WTC11 (cell line): ENCODE measurements around the gene SPATC1L. TPM values are rescaled to one million over a fixed set of nuclear protein-coding genes. Genes with fewer than 3 reads are reported as not detected.

ENCODE experiments used
- ATAC-seq: fragments of 200-7000 bp; cut with Tn5 transposase; 2 replicates; pipeline ENCODE4 v1.10.0; 2021; ENCODE audit warnings: mild to moderate bottlenecking, moderate library complexity
- CTCF ChIA-PET: fragments of 300-600 bp; sonication (Branson Sonifier 250); formaldehyde crosslinking; loops from one replicate; lab custom pipeline; 2021; ENCODE audit warnings: antibody characterized with exemption; lab: Charles Lee
- POLR2A ChIA-PET: fragments of 350-600 bp; sonication (Branson Sonifier 250); formaldehyde crosslinking; loops from one replicate; lab custom pipeline; 2021; ENCODE audit warnings: antibody characterized with exemption; lab: Charles Lee
- DNase-seq: peaks from one replicate; pipeline ENCODE4 v3.0.0; 2021; ENCODE audit warnings: low spot score
- H3K27ac Mint-ChIP-seq: 2 replicates; pipeline ENCODE4 v1.8.0; 2021; ENCODE audit warnings: mixed read lengths
- H3K27me3 Mint-ChIP-seq: 2 replicates; pipeline ENCODE4 v1.8.0; 2021; ENCODE audit warnings: low read depth, mild to moderate bottlenecking, moderate library complexity, mixed read lengths
- H3K36me3 Mint-ChIP-seq: 2 replicates; pipeline ENCODE4 v1.8.0; 2021; ENCODE audit warnings: mixed read lengths
- H3K4me1 Mint-ChIP-seq: 2 replicates; pipeline ENCODE4 v1.8.0; 2022; ENCODE audit warnings: mixed read lengths
- H3K4me3 Mint-ChIP-seq: 2 replicates; pipeline ENCODE4 v1.8.0; 2021; ENCODE audit warnings: mild to moderate bottlenecking, moderate library complexity, mixed read lengths
- H3K9me3 Mint-ChIP-seq: 2 replicates; pipeline ENCODE4 v1.8.0; 2021; ENCODE audit warnings: mixed read lengths
- AR ChIP-seq: fragments of 250-450 bp; sonication (Bioruptor Pico); IDR thresholded peaks from 2 replicates; pipeline ENCODE4 v1.9.0; 2021; ENCODE audit warnings: mild to moderate bottlenecking
- ATF1 ChIP-seq: sonication (generic); formaldehyde crosslinking; IDR thresholded peaks from 2 replicates; pipeline ENCODE4 v1.8.1; 2023; ENCODE audit warnings: mild to moderate bottlenecking, moderate library complexity, missing genetic modification reagents
- ATF2 ChIP-seq: sonication (generic); formaldehyde crosslinking; IDR thresholded peaks from 2 replicates; pipeline ENCODE4 v1.8.1; 2022; ENCODE audit warnings: low read depth, missing genetic modification reagents, borderline replicate concordance
- ELF4 ChIP-seq: sonication (generic); formaldehyde crosslinking; IDR thresholded peaks from 2 replicates; pipeline ENCODE4 v1.8.1; 2022; ENCODE audit warnings: low read depth, mild to moderate bottlenecking, moderate library complexity, missing genetic modification reagents
- HMGXB4 ChIP-seq: sonication (generic); formaldehyde crosslinking; IDR thresholded peaks from 2 replicates; pipeline ENCODE4 v1.8.1; 2023; ENCODE audit warnings: mild to moderate bottlenecking, moderate library complexity, missing genetic modification reagents
- KAT7 ChIP-seq: sonication (generic); formaldehyde crosslinking; IDR thresholded peaks from 2 replicates; pipeline ENCODE4 v1.8.1; 2023; ENCODE audit warnings: missing genetic modification reagents, mild to moderate bottlenecking, borderline replicate concordance
- NFYB ChIP-seq: sonication (generic); formaldehyde crosslinking; conservative IDR thresholded peaks from 2 replicates; pipeline ENCODE4 v1.8.0; 2022; ENCODE audit warnings: low read depth, missing genetic modification reagents
- NR3C1 ChIP-seq: sonication (generic); formaldehyde crosslinking; conservative IDR thresholded peaks from 2 replicates; pipeline ENCODE4 v1.8.1; 2023; ENCODE audit warnings: low read depth, mild to moderate bottlenecking, missing genetic modification reagents
- PRRX2 ChIP-seq: fragments of 250-450 bp; sonication (Bioruptor Pico); IDR thresholded peaks from 2 replicates; pipeline ENCODE4 v1.8.0; 2021; ENCODE audit warnings: mild to moderate bottlenecking
- RELA ChIP-seq: sonication (generic); formaldehyde crosslinking; IDR thresholded peaks from 2 replicates; pipeline ENCODE4 v1.8.1; 2022; ENCODE audit warnings: missing genetic modification reagents, mild to moderate bottlenecking, borderline replicate concordance
- TP53 ChIP-seq: sonication (generic); formaldehyde crosslinking; IDR thresholded peaks from 2 replicates; pipeline ENCODE4 v1.8.1; 2023; ENCODE audit warnings: mild to moderate bottlenecking, missing genetic modification reagents
- ZBTB21 ChIP-seq: sonication (generic); formaldehyde crosslinking; IDR thresholded peaks from 2 replicates; pipeline ENCODE4 v1.8.1; 2023; ENCODE audit warnings: mild to moderate bottlenecking, missing genetic modification reagents, borderline replicate concordance
- ZNF121 ChIP-seq: sonication (generic); formaldehyde crosslinking; IDR thresholded peaks from 2 replicates; pipeline ENCODE4 v1.8.0; 2023; ENCODE audit warnings: missing genetic modification reagents
- ZNF317 ChIP-seq: sonication (generic); formaldehyde crosslinking; IDR thresholded peaks from 2 replicates; pipeline ENCODE4 v1.8.1; 2023; ENCODE audit warnings: low read depth, mild to moderate bottlenecking, moderate library complexity, missing genetic modification reagents, borderline replicate concordance
- ZNF416 ChIP-seq: fragments of 250-450 bp; sonication (Bioruptor Pico); IDR thresholded peaks from 2 replicates; pipeline ENCODE4 v1.9.0; 2021; ENCODE audit warnings: mild to moderate bottlenecking, inconsistent platforms
- total RNA-seq: library from RNA; stranded (reverse); gene quantifications from 3 replicates; pipeline ENCODE4 v1.2.3, GENCODE V29; 2021
- TF ChIP-seq, protein P1 (sequence below): sonication (generic); formaldehyde crosslinking; IDR thresholded peaks from 2 replicates; pipeline ENCODE4 v1.8.0; 2023; ENCODE audit warnings: missing genetic modification reagents
- TF ChIP-seq, protein P2 (sequence below): sonication (generic); formaldehyde crosslinking; IDR thresholded peaks from 2 replicates; pipeline ENCODE4 v1.8.0; 2022; ENCODE audit warnings: mild to moderate bottlenecking, missing genetic modification reagents
- TF ChIP-seq, protein P3 (sequence below): fragments of 250-450 bp; sonication (Bioruptor Pico); IDR thresholded peaks from 2 replicates; pipeline ENCODE4 v1.9.0; 2021; ENCODE audit warnings: moderate library complexity, mild to moderate bottlenecking, inconsistent platforms, borderline replicate concordance
- TF ChIP-seq, protein P4 (sequence below): fragments of 200-600 bp; IDR thresholded peaks from 2 replicates; pipeline ENCODE4 v1.8.0; 2022; ENCODE audit warnings: antibody characterized with exemption
- TF ChIP-seq, protein P5 (sequence below): sonication (generic); formaldehyde crosslinking; IDR thresholded peaks from 2 replicates; pipeline ENCODE4 v1.8.0; 2022; ENCODE audit warnings: mild to moderate bottlenecking, missing genetic modification reagents

The SPATC1L gene
- total RNA-seq, 1 experiment from 2014 or later = 61.7 TPM

DNA sequence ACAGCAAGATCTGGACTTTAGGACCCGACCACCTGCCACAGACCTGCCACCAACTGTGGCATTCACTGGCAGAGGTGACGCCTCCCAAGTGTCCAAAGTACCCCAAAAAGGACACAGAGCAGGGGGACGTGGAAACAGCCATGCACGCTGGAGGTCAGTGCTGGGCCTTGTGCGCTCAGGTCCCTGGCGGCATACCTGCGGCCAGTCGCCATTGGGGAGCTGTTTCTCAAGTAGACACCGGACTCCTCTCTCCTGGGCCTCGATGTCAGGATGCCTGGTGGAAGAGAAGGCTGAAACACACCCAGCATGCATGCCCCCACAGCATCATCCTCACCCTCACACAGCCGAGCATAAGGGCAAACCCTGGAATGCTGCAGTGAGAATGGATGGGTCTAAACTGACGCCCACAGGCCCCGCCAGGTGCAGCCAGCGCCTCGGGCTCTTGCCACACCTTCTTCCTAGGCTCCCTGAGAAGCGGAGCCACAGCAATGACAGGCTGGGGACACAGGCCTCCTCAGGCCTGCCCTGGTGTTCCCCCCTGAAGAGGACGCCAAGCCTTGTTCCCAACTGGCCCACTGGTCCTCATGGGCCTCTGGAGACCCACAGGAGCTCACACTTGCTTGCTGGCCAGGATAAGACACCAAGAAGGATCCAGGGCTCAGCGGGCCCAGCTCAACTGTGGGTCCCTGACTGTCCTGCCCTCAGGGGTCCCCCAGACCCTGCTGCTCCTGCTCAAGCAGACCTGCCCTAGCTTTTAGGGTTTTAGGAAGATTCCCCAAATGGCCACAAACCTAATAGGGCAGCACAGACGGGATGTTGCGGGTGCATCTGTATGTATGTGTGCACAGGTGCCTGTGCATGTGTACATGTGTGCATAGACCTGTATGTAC lies 7.7 kb upstream of the SPATC1L start:
- POLR2A ChIA-PET = no interaction called here
- CTCF ChIA-PET = no interaction called here
- H3K27me3 Mint-ChIP-seq = no peaks in the 10 kb centered on the region
- peaks cover 48% of the 10 kb centered on the region for H3K36me3 Mint-ChIP-seq
- H3K4me1 Mint-ChIP-seq = peaks cover 16% of the 10 kb centered on the region
- peaks cover 6% of the 10 kb centered on the region; the same call in 1 of the 2 replicates for H3K9me3 Mint-ChIP-seq
- ATAC-seq = no peak
- H3K4me3 Mint-ChIP-seq = no peak overlapping the region
- H3K27ac Mint-ChIP-seq = no peak overlapping the region
- TF ChIP-seq NR3C1 (CRISPR knock-in tag) (no peak), ELF4 (CRISPR knock-in tag) (no peak), AR (CRISPR knock-in tag) (no peak), ATF2 (CRISPR knock-in tag) (no peak), ZBTB21 (CRISPR knock-in tag) (no peak), RELA (no peak), KAT7 (no peak), ATF1 (CRISPR knock-in tag) (no peak), TP53 (no peak), ZNF416 (CRISPR knock-in tag) (no peak), PRRX2 (CRISPR knock-in tag) (no peak), NFYB (CRISPR knock-in tag) (no peak), ZNF317 (CRISPR knock-in tag) (no peak), ZNF121 (no peak), HMGXB4 (CRISPR knock-in tag) (no peak)
- TF ChIP-seq, protein P1, sequence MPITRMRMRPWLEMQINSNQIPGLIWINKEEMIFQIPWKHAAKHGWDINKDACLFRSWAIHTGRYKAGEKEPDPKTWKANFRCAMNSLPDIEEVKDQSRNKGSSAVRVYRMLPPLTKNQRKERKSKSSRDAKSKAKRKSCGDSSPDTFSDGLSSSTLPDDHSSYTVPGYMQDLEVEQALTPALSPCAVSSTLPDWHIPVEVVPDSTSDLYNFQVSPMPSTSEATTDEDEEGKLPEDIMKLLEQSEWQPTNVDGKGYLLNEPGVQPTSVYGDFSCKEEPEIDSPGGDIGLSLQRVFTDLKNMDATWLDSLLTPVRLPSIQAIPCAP (CRISPR knock-in tag) = no peak
- TF ChIP-seq, protein P2, sequence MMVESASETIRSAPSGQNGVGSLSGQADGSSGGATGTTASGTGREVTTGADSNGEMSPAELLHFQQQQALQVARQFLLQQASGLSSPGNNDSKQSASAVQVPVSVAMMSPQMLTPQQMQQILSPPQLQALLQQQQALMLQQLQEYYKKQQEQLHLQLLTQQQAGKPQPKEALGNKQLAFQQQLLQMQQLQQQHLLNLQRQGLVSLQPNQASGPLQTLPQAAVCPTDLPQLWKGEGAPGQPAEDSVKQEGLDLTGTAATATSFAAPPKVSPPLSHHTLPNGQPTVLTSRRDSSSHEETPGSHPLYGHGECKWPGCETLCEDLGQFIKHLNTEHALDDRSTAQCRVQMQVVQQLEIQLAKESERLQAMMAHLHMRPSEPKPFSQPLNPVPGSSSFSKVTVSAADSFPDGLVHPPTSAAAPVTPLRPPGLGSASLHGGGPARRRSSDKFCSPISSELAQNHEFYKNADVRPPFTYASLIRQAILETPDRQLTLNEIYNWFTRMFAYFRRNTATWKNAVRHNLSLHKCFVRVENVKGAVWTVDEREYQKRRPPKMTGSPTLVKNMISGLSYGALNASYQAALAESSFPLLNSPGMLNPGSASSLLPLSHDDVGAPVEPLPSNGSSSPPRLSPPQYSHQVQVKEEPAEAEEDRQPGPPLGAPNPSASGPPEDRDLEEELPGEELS (CRISPR knock-in tag) = no peak
- TF ChIP-seq, protein P3, sequence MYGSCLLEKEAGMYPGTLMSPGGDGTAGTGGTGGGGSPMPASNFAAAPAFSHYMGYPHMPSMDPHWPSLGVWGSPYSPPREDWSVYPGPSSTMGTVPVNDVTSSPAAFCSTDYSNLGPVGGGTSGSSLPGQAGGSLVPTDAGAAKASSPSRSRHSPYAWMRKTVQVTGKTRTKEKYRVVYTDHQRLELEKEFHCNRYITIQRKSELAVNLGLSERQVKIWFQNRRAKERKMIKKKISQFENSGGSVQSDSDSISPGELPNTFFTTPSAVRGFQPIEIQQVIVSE (CRISPR knock-in tag) = no peak
- TF ChIP-seq, protein P4, sequence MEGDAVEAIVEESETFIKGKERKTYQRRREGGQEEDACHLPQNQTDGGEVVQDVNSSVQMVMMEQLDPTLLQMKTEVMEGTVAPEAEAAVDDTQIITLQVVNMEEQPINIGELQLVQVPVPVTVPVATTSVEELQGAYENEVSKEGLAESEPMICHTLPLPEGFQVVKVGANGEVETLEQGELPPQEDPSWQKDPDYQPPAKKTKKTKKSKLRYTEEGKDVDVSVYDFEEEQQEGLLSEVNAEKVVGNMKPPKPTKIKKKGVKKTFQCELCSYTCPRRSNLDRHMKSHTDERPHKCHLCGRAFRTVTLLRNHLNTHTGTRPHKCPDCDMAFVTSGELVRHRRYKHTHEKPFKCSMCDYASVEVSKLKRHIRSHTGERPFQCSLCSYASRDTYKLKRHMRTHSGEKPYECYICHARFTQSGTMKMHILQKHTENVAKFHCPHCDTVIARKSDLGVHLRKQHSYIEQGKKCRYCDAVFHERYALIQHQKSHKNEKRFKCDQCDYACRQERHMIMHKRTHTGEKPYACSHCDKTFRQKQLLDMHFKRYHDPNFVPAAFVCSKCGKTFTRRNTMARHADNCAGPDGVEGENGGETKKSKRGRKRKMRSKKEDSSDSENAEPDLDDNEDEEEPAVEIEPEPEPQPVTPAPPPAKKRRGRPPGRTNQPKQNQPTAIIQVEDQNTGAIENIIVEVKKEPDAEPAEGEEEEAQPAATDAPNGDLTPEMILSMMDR = no peak
- TF ChIP-seq, protein P5, sequence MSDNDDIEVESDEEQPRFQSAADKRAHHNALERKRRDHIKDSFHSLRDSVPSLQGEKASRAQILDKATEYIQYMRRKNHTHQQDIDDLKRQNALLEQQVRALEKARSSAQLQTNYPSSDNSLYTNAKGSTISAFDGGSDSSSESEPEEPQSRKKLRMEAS (CRISPR knock-in tag) = no peak
- no peak for DNase-seq
